Esophagus squamous epithelium (tissue), 5 donors: ENCODE data around the gene SPDYC. TPM values are rescaled to one million over a fixed set of nuclear protein-coding genes. Genes with fewer than 3 reads are reported as not detected.
A peak's percentile ranks its signal among the peaks of the same experiment; 100 is the strongest.

Source experiments
- DNase-seq: peaks from one replicate; lab custom pipeline; 2025; lab: John Stamatoyannopoulos, UW
- H3K27ac ChIP-seq, 4 donors: fragments of 200-600 bp; sonication (generic); one replicate each; pipeline ENCODE4 v1.5.1; 2016 to 2019; ENCODE audit warnings: mild to moderate bottlenecking in 1 of 4
- H3K27me3 ChIP-seq, 4 donors: fragments of 200-600 bp; sonication (generic); 1 replicate in 3 of 4; 2 replicates in 1 of 4; pipeline versions ENCODE4 v1.5.1 to v1.6.0; 2017 to 2021; ENCODE audit warnings: antibody characterized with exemption in 1 of 4
- H3K36me3 ChIP-seq, 3 donors: fragments of 200-600 bp; sonication (generic); one replicate each; pipeline ENCODE4 v1.5.1; 2016 to 2019
- H3K4me1 ChIP-seq, 3 donors: fragments of 200-600 bp; sonication (generic); one replicate each; pipeline ENCODE4 v1.5.1; 2017 to 2019
- H3K4me3 ChIP-seq, 4 donors: fragments of 200-600 bp; sonication (generic); 1 replicate in 3 of 4; 2 replicates in 1 of 4; pipeline ENCODE4 v1.5.1; 2016 to 2019; ENCODE audit warnings: mild to moderate bottlenecking in 2 of 4, moderate library complexity in 1 of 4
- H3K9me3 ChIP-seq, 3 donors: fragments of 200-600 bp; sonication (generic); one replicate each; pipeline ENCODE4 v1.5.1; 2016 to 2019
- CTCF ChIP-seq, 6 experiments: fragments of 450-650 bp in 4 of 6; fragments of 200-600 bp in 2 of 6; sonication (generic) in 2 of 6; IDR thresholded peaks; one replicate each; pipeline ENCODE4 v1.5.1; 2016 to 2019; ENCODE audit warnings: antibody characterized with exemption in 6 of 6, mild to moderate bottlenecking in 4 of 6, moderate library complexity in 4 of 6
- POLR2A ChIP-seq, 4 donors: fragments of 450-650 bp; IDR thresholded peaks; one replicate each; pipeline ENCODE4 v1.6.1; 2017; ENCODE audit warnings: antibody characterized with exemption in 4 of 4, mild to moderate bottlenecking in 4 of 4, moderate library complexity in 3 of 4
- WGBS, 2 donors: methylation state at CpG; one replicate each; pipeline ENCODE4 v1.1.5; 2018; 5-methylcytosine and 5-hydroxymethylcytosine counted together
- intact Hi-C: fragments of 100-400 bp; cut with DNase I; formaldehyde crosslinking; loops from one replicate; pipeline ENCODE4 v1.15.0; 2022
- total RNA-seq, 4 donors: library from RNA; depleted of rRNA; stranded (reverse); fragments of >200 nt; gene quantifications; one replicate each; pipeline ENCODE4 v1.1.0, GENCODE V29; 2016
- donor health status: DM: yes; HTN: yes; CAD: no.

The SPDYC gene
- total RNA-seq, 4 donors from 2014 or later: not detected

- TF ChIP-seq POLR2A (IDR thresholded peaks at IDR 0.05) (no peak), CTCF (IDR thresholded peaks at IDR 0.05) (no peak)
- Histone ChIP-seq H3K4me3 (no peak overlapping the region), H3K9me3 (peaks cover 0 to 8% (median 0%) of the 10 kb centered on the region in 3 donors), H3K36me3 (no peaks in the 10 kb centered on the region), H3K27ac (peak overlapping the region; percentile 16 to 90 (median 87)), H3K27me3 (no peaks in the 10 kb centered on the region), H3K4me1 (peaks cover 7 to 49% (median 16%) of the 10 kb centered on the region in 3 donors)
- intact Hi-C loops: no loop called here
- no peak for DNase-seq
- WGBS, 2 donors: 71 to 77% methylated on average over 2 of the region's 2 CpGs
Observed at GRCh38 chr11:65152122-65152521, 17.9 kb upstream of the SPDYC start.

DNA sequence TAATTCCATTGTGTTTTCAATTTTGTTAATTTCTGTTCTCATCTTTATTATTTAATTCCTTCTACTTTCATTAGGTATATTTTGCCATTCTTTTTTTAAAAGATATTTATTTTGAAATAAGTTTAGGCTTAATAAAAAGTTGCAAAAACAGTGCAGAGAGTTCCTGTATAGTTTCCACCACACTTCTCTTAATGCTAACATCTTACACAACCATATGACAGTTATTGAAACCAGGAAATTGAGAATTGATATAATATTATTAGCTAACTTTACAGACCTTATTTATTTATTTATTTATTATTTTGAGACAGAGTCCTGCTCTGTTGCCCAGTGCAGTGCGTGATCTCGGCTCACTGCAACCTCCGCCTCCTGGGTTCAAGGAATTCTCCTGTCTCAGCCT lies 13.8 kb upstream of the SPDYC start:
- no peak for TF ChIP-seq CTCF (IDR thresholded peaks at IDR 0.05)
- TF ChIP-seq POLR2A (IDR thresholded peaks at IDR 0.05): no peak
- H3K4me1 ChIP-seq: peaks cover 0 to 16% (median 6%) of the 10 kb centered on the region in 3 donors
- H3K27me3 ChIP-seq: no peaks in the 10 kb centered on the region
- intact Hi-C loops: no loop called here
- WGBS, 2 donors: 95 to 100% methylated on average over 3 of the region's 3 CpGs
- H3K9me3 ChIP-seq: no peaks in the 10 kb centered on the region
- H3K27ac ChIP-seq: no peak overlapping the region
- H3K36me3 ChIP-seq: no peaks in the 10 kb centered on the region
- no peak overlapping the region for H3K4me3 ChIP-seq
- no peak for DNase-seq

- WGBS, 2 donors: 80 to 100% methylated on average over 1 of the region's 3 CpGs
- Histone ChIP-seq H3K36me3 (no peaks in the 10 kb centered on the region), H3K27ac (no peak overlapping the region), H3K4me1 (peaks cover 0 to 10% (median 0%) of the 10 kb centered on the region in 3 donors), H3K9me3 (no peaks in the 10 kb centered on the region), H3K4me3 (no peak overlapping the region), H3K27me3 (no peaks in the 10 kb centered on the region)
- intact Hi-C loops: no loop called here
- DNase-seq: no peak
- TF ChIP-seq POLR2A (IDR thresholded peaks at IDR 0.05): no peak
- TF ChIP-seq CTCF (IDR thresholded peaks at IDR 0.05): no peak
Observed at GRCh38 chr11:65156926-65157325, 13.1 kb upstream of the SPDYC start.

GRCh38 chr11:65157336-65157735 lies 12.7 kb upstream of the SPDYC start:
- H3K9me3 ChIP-seq: no peaks in the 10 kb centered on the region
- DNase-seq: no peak
- no peak for TF ChIP-seq CTCF (IDR thresholded peaks at IDR 0.05)
- TF ChIP-seq POLR2A (IDR thresholded peaks at IDR 0.05): no peak
- H3K4me1 ChIP-seq: peaks cover 0 to 7% (median 0%) of the 10 kb centered on the region in 3 donors
- WGBS, 2 donors: 76 to 83% methylated on average over 3 of the region's 3 CpGs
- intact Hi-C loops: no loop called here
- no peak overlapping the region for H3K4me3 ChIP-seq
- H3K36me3 ChIP-seq: no peaks in the 10 kb centered on the region
- no peaks in the 10 kb centered on the region for H3K27me3 ChIP-seq
- H3K27ac ChIP-seq: no peak overlapping the region

GRCh38 chr11:65159012-65159411 lies 11.0 kb upstream of the SPDYC start:
- no peaks in the 10 kb centered on the region for H3K36me3 ChIP-seq
- no peak overlapping the region for H3K27ac ChIP-seq
- WGBS, 2 donors: 67 to 71% methylated on average over 5 of the region's 5 CpGs
- intact Hi-C loops: no loop called here
- no peaks in the 10 kb centered on the region for H3K4me1 ChIP-seq
- no peak for TF ChIP-seq CTCF (IDR thresholded peaks at IDR 0.05)
- TF ChIP-seq POLR2A (IDR thresholded peaks at IDR 0.05): no peak
- DNase-seq: no peak
- H3K9me3 ChIP-seq: no peaks in the 10 kb centered on the region
- H3K27me3 ChIP-seq: no peaks in the 10 kb centered on the region
- no peak overlapping the region for H3K4me3 ChIP-seq
